ENCODE results near the gene TMEM89. TPM values are rescaled to one million over a fixed set of nuclear protein-coding genes. Genes with fewer than 3 reads are reported as not detected.
A peak's percentile ranks its signal among the peaks of the same experiment; 100 is the strongest.

The TMEM89 gene
- not detected for total RNA-seq
- not detected for polyA plus RNA-seq

- TF ChIP-seq CTCF (IDR thresholded peaks at IDR 0.05) = no peak
- no peak for FAIRE-seq
- DNase-seq = peak in 1 of 6 donors; percentile 60
- no peak within 1 kb of the TSS for H3K4me3 ChIP-seq
- H3K27me3 ChIP-seq = no peaks in the 10 kb centered on the region
- no peaks in the 10 kb centered on the region for H3K4me1 ChIP-seq
- H3K36me3 ChIP-seq = peaks cover 0 to 4% (median 0%) of the 10 kb centered on the region in 3 donors
- WGBS, 2 donors = 92 to 96% methylated on average over 14 to 19 of the region's 19 CpGs
- no peak within 1 kb of the TSS for H3K27ac ChIP-seq
- ATAC-seq = no peak
- no peaks in the 10 kb centered on the region for H3K9me3 ChIP-seq
- intact Hi-C loops (cut with DNase I) = no loop called here
Measured at GRCh38 chr3:48621461-48621869, at the start of gene TMEM89. Gene TMEM89, minus strand, starts transcription at chr3:48621769. Its CDS starts 13 bp downstream, at chr3:48621756.

- ATAC-seq (no peak), FAIRE-seq (no peak), DNase-seq (peak in 1 of 6 donors; percentile 23)
- no peaks in the 10 kb centered on the region for H3K36me3 ChIP-seq
- H3K9me3 ChIP-seq = no peaks in the 10 kb centered on the region
- no peak overlapping the region for H3K27ac ChIP-seq
- WGBS, 2 donors = 87 to 90% methylated on average over 4 of the region's 4 CpGs
- intact Hi-C loops (cut with DNase I) = no loop called here
- H3K4me3 ChIP-seq = no peak overlapping the region
- H3K27me3 ChIP-seq = peaks cover 0 to 4% (median 2%) of the 10 kb centered on the region in 4 donors
- no peak for TF ChIP-seq CTCF (IDR thresholded peaks at IDR 0.05)
- peaks cover 0 to 6% (median 0%) of the 10 kb centered on the region in 3 donors for H3K4me1 ChIP-seq
Measured at GRCh38 chr3:48664929-48665328, 43.4 kb upstream of the TMEM89 start.

- H3K9me3 ChIP-seq = no peaks in the 10 kb centered on the region
- 52 to 56% methylated on average over 11 of the region's 11 CpGs for WGBS, 2 donors
- DNase-seq (no peak), FAIRE-seq (no peak), ATAC-seq (no peak)
- H3K4me1 ChIP-seq = peaks cover 0 to 6% (median 0%) of the 10 kb centered on the region in 3 donors
- no peak overlapping the region for H3K27ac ChIP-seq
- H3K4me3 ChIP-seq = no peak overlapping the region
- H3K27me3 ChIP-seq = peaks cover 0 to 4% (median 2%) of the 10 kb centered on the region in 4 donors
- TF ChIP-seq CTCF (IDR thresholded peaks at IDR 0.05) = no peak
- intact Hi-C loops (cut with DNase I) = no loop called here
- H3K36me3 ChIP-seq = no peaks in the 10 kb centered on the region
Measured at GRCh38 chr3:48664313-48664644, 42.7 kb upstream of the TMEM89 start.

GRCh38 chr3:48663489-48664312 lies 42.1 kb upstream of the TMEM89 start:
- H3K9me3 ChIP-seq = no peaks in the 10 kb centered on the region
- peaks cover 0 to 4% (median 2%) of the 10 kb centered on the region in 4 donors for H3K27me3 ChIP-seq
- intact Hi-C loops (cut with DNase I) = no loop called here
- H3K4me3 ChIP-seq = peak overlapping the region; percentile 8 to 49 (median 21)
- FAIRE-seq = no peak
- peak overlapping the region in 1 of 4 donors; percentile 46 for H3K27ac ChIP-seq
- no peaks in the 10 kb centered on the region for H3K36me3 ChIP-seq
- TF ChIP-seq CTCF (IDR thresholded peaks at IDR 0.05) = peak in 3 of 4 donors; percentile 14 to 33 (median 31)
- peaks cover 0 to 6% (median 0%) of the 10 kb centered on the region in 3 donors for H3K4me1 ChIP-seq
- peak; percentile 69 to 88 (median 82) for ATAC-seq
- 2 to 3% methylated on average over 63 to 66 of the region's 66 CpGs for WGBS, 2 donors
- DNase-seq = peak; percentile 75 to 89 (median 82)
